Measurements from ENCODE around the gene EXOC4. TPM values are rescaled to one million over a fixed set of nuclear protein-coding genes. Genes with fewer than 3 reads are reported as not detected.

EXOC4 gene
- total RNA-seq, 1 experiment from 2014 or later = 111 TPM

GRCh38 chr7:133676805-133677370, 424.0 kb downstream of the EXOC4 start:
- Histone ChIP-seq H3K36me3 (ENCODE audit: insufficient read depth, low read length) (no peaks in the 10 kb centered on the region), H3K4me2 (ENCODE audit: low read depth, low read length, poor library complexity, severe bottlenecking) (no peak overlapping the region), H3K79me2 (ENCODE audit: low read length) (no peaks in the 10 kb centered on the region), H4K20me1 (ENCODE audit: insufficient read depth, low read depth, low read length) (0 out of 2 replicates have a peak, but pooled peaks cover 9% of the 10 kb centered on the region), H3K9me3 (ENCODE audit: low read length) (no peaks in the 10 kb centered on the region), H3K27me3 (ENCODE audit: low read length) (no peaks in the 10 kb centered on the region), H3K9me2 (replicated peaks; ENCODE audit: insufficient read depth, low read length) (no peaks in the 10 kb centered on the region), H2AFZ (ENCODE audit: low read length) (no peak overlapping the region), H3K27ac (ENCODE audit: low read length) (no peak overlapping the region), H3K9ac (ENCODE audit: low read length) (no peak overlapping the region), H3K4me1 (ENCODE audit: low read length) (no peaks in the 10 kb centered on the region), H3K4me3 (ENCODE audit: low read length) (no peak overlapping the region)
- DNase-seq = no peak

GRCh38 chr7:133678137-133678814, 425.4 kb downstream of the EXOC4 start:
- H3K9me3 ChIP-seq (ENCODE audit: low read length) = no peaks in the 10 kb centered on the region
- H4K20me1 ChIP-seq (ENCODE audit: insufficient read depth, low read depth, low read length) = 0 out of 2 replicates have a peak, but pooled peaks cover 9% of the 10 kb centered on the region
- no peak overlapping the region for H3K4me3 ChIP-seq (ENCODE audit: low read length)
- H3K4me1 ChIP-seq (ENCODE audit: low read length) = no peaks in the 10 kb centered on the region
- no peaks in the 10 kb centered on the region for H3K27me3 ChIP-seq (ENCODE audit: low read length)
- no peak overlapping the region for H2AFZ ChIP-seq (ENCODE audit: low read length)
- DNase-seq = peak; percentile 7
- H3K4me2 ChIP-seq (ENCODE audit: low read depth, low read length, poor library complexity, severe bottlenecking) = no peak overlapping the region
- no peak overlapping the region for H3K27ac ChIP-seq (ENCODE audit: low read length)
- H3K9me2 ChIP-seq (replicated peaks; ENCODE audit: insufficient read depth, low read length) = no peaks in the 10 kb centered on the region
- no peaks in the 10 kb centered on the region for H3K79me2 ChIP-seq (ENCODE audit: low read length)
- no peaks in the 10 kb centered on the region for H3K36me3 ChIP-seq (ENCODE audit: insufficient read depth, low read length)
- H3K9ac ChIP-seq (ENCODE audit: low read length) = no peak overlapping the region

GRCh38 chr7:133679977-133680376, 427.1 kb downstream of the EXOC4 start:
- H3K36me3 ChIP-seq (ENCODE audit: insufficient read depth, low read length) = no peaks in the 10 kb centered on the region
- H3K27me3 ChIP-seq (ENCODE audit: low read length) = no peaks in the 10 kb centered on the region
- H3K79me2 ChIP-seq (ENCODE audit: low read length) = no peaks in the 10 kb centered on the region
- no peaks in the 10 kb centered on the region for H3K9me3 ChIP-seq (ENCODE audit: low read length)
- H3K4me3 ChIP-seq (ENCODE audit: low read length) = no peak overlapping the region
- no peak overlapping the region for H3K4me2 ChIP-seq (ENCODE audit: low read depth, low read length, poor library complexity, severe bottlenecking)
- no peaks in the 10 kb centered on the region for H3K9me2 ChIP-seq (replicated peaks; ENCODE audit: insufficient read depth, low read length)
- H3K27ac ChIP-seq (ENCODE audit: low read length) = no peak overlapping the region
- no peak overlapping the region for H3K9ac ChIP-seq (ENCODE audit: low read length)
- H3K4me1 ChIP-seq (ENCODE audit: low read length) = no peaks in the 10 kb centered on the region
- 0 out of 2 replicates have a peak, but pooled peaks cover 5% of the 10 kb centered on the region for H4K20me1 ChIP-seq (ENCODE audit: insufficient read depth, low read depth, low read length)
- no peak overlapping the region for H2AFZ ChIP-seq (ENCODE audit: low read length)
- DNase-seq = no peak

- no peaks in the 10 kb centered on the region for H3K9me2 ChIP-seq (replicated peaks; ENCODE audit: insufficient read depth, low read length)
- H3K36me3 ChIP-seq (ENCODE audit: insufficient read depth, low read length) = no peaks in the 10 kb centered on the region
- H3K27ac ChIP-seq (ENCODE audit: low read length) = no peak overlapping the region
- no peak overlapping the region for H2AFZ ChIP-seq (ENCODE audit: low read length)
- no peaks in the 10 kb centered on the region for H3K9me3 ChIP-seq (ENCODE audit: low read length)
- no peak overlapping the region for H3K4me3 ChIP-seq (ENCODE audit: low read length)
- H3K9ac ChIP-seq (ENCODE audit: low read length) = no peak overlapping the region
- no peak for DNase-seq
- H3K4me1 ChIP-seq (ENCODE audit: low read length) = no peaks in the 10 kb centered on the region
- no peaks in the 10 kb centered on the region for H4K20me1 ChIP-seq (ENCODE audit: insufficient read depth, low read depth, low read length)
- H3K27me3 ChIP-seq (ENCODE audit: low read length) = no peaks in the 10 kb centered on the region
- no peak overlapping the region for H3K4me2 ChIP-seq (ENCODE audit: low read depth, low read length, poor library complexity, severe bottlenecking)
- no peaks in the 10 kb centered on the region for H3K79me2 ChIP-seq (ENCODE audit: low read length)
Measured at GRCh38 chr7:133681529-133681928, 428.7 kb downstream of the EXOC4 start.

GRCh38 chr7:133682364-133683181, 429.7 kb downstream of the EXOC4 start:
- no peak for DNase-seq

GRCh38 chr7:133683182-133683454, 430.2 kb downstream of the EXOC4 start:
- H3K27me3 ChIP-seq (ENCODE audit: low read length) = no peaks in the 10 kb centered on the region
- no peaks in the 10 kb centered on the region for H3K36me3 ChIP-seq (ENCODE audit: insufficient read depth, low read length)
- no peaks in the 10 kb centered on the region for H3K4me1 ChIP-seq (ENCODE audit: low read length)
- H3K79me2 ChIP-seq (ENCODE audit: low read length) = no peaks in the 10 kb centered on the region
- no peak overlapping the region for H3K27ac ChIP-seq (ENCODE audit: low read length)
- no peak overlapping the region for H2AFZ ChIP-seq (ENCODE audit: low read length)
- H3K4me2 ChIP-seq (ENCODE audit: low read depth, low read length, poor library complexity, severe bottlenecking) = no peak overlapping the region
- no peak overlapping the region for H3K9ac ChIP-seq (ENCODE audit: low read length)
- no peaks in the 10 kb centered on the region for H4K20me1 ChIP-seq (ENCODE audit: insufficient read depth, low read depth, low read length)
- no peaks in the 10 kb centered on the region for H3K9me2 ChIP-seq (replicated peaks; ENCODE audit: insufficient read depth, low read length)
- no peak for DNase-seq
- H3K4me3 ChIP-seq (ENCODE audit: low read length) = no peak overlapping the region
- no peaks in the 10 kb centered on the region for H3K9me3 ChIP-seq (ENCODE audit: low read length)

More at GRCh38 chr7:133682364-133683181, 429.7 kb downstream of the EXOC4 start:
- Histone ChIP-seq H4K20me1 (ENCODE audit: insufficient read depth, low read depth, low read length) (no peaks in the 10 kb centered on the region), H3K9me3 (ENCODE audit: low read length) (no peaks in the 10 kb centered on the region), H3K27ac (ENCODE audit: low read length) (no peak overlapping the region), H2AFZ (ENCODE audit: low read length) (no peak overlapping the region), H3K79me2 (ENCODE audit: low read length) (no peaks in the 10 kb centered on the region), H3K36me3 (ENCODE audit: insufficient read depth, low read length) (no peaks in the 10 kb centered on the region), H3K4me2 (ENCODE audit: low read depth, low read length, poor library complexity, severe bottlenecking) (no peak overlapping the region), H3K27me3 (ENCODE audit: low read length) (no peaks in the 10 kb centered on the region), H3K9me2 (replicated peaks; ENCODE audit: insufficient read depth, low read length) (no peaks in the 10 kb centered on the region), H3K9ac (ENCODE audit: low read length) (no peak overlapping the region), H3K4me1 (ENCODE audit: low read length) (no peaks in the 10 kb centered on the region), H3K4me3 (ENCODE audit: low read length) (no peak overlapping the region)

GRCh38 chr7:133688483-133689239, 435.8 kb downstream of the EXOC4 start:
- Histone ChIP-seq H3K9me3 (ENCODE audit: low read length) (no peaks in the 10 kb centered on the region), H2AFZ (ENCODE audit: low read length) (no peak overlapping the region), H3K4me1 (ENCODE audit: low read length) (no peaks in the 10 kb centered on the region), H3K9ac (ENCODE audit: low read length) (no peak overlapping the region), H3K79me2 (ENCODE audit: low read length) (no peaks in the 10 kb centered on the region), H3K4me3 (ENCODE audit: low read length) (no peak overlapping the region), H3K27ac (ENCODE audit: low read length) (no peak overlapping the region), H3K27me3 (ENCODE audit: low read length) (no peaks in the 10 kb centered on the region), H3K4me2 (ENCODE audit: low read depth, low read length, poor library complexity, severe bottlenecking) (no peak overlapping the region), H3K36me3 (ENCODE audit: insufficient read depth, low read length) (no peaks in the 10 kb centered on the region), H4K20me1 (ENCODE audit: insufficient read depth, low read depth, low read length) (0 out of 2 replicates have a peak, but pooled peaks cover 3% of the 10 kb centered on the region), H3K9me2 (replicated peaks; ENCODE audit: insufficient read depth, low read length) (no peaks in the 10 kb centered on the region)
- no peak for DNase-seq

- H3K9me2 ChIP-seq (replicated peaks; ENCODE audit: insufficient read depth, low read length) = no peaks in the 10 kb centered on the region
- H3K36me3 ChIP-seq (ENCODE audit: insufficient read depth, low read length) = no peaks in the 10 kb centered on the region
- H3K79me2 ChIP-seq (ENCODE audit: low read length) = no peaks in the 10 kb centered on the region
- no peak overlapping the region for H3K9ac ChIP-seq (ENCODE audit: low read length)
- H3K9me3 ChIP-seq (ENCODE audit: low read length) = no peaks in the 10 kb centered on the region
- DNase-seq = no peak
- H3K4me1 ChIP-seq (ENCODE audit: low read length) = no peaks in the 10 kb centered on the region
- H3K27ac ChIP-seq (ENCODE audit: low read length) = no peak overlapping the region
- H3K4me3 ChIP-seq (ENCODE audit: low read length) = no peak overlapping the region
- H3K27me3 ChIP-seq (ENCODE audit: low read length) = no peaks in the 10 kb centered on the region
- H4K20me1 ChIP-seq (ENCODE audit: insufficient read depth, low read depth, low read length) = 0 out of 2 replicates have a peak, but pooled peaks cover 3% of the 10 kb centered on the region
- H2AFZ ChIP-seq (ENCODE audit: low read length) = no peak overlapping the region
- H3K4me2 ChIP-seq (ENCODE audit: low read depth, low read length, poor library complexity, severe bottlenecking) = no peak overlapping the region
Measured at GRCh38 chr7:133690740-133691139, 437.9 kb downstream of the EXOC4 start.

Data from Karpas-422 (cell line).